GM19240 (cell line): ENCODE results near the gene MAGEE2.
"Not testable (repeated sequence)": the region's sequence is repeated elsewhere in the genome, so short reads cannot be mapped to it uniquely, and the experiment has no call there.

Experiments
- DNase-seq: peaks from one replicate; pipeline ENCODE4 v3.0.0; 2011; ENCODE audit warnings: low spot score; ENCODE audit not compliant: insufficient read length

MAGEE2 gene

DNA sequence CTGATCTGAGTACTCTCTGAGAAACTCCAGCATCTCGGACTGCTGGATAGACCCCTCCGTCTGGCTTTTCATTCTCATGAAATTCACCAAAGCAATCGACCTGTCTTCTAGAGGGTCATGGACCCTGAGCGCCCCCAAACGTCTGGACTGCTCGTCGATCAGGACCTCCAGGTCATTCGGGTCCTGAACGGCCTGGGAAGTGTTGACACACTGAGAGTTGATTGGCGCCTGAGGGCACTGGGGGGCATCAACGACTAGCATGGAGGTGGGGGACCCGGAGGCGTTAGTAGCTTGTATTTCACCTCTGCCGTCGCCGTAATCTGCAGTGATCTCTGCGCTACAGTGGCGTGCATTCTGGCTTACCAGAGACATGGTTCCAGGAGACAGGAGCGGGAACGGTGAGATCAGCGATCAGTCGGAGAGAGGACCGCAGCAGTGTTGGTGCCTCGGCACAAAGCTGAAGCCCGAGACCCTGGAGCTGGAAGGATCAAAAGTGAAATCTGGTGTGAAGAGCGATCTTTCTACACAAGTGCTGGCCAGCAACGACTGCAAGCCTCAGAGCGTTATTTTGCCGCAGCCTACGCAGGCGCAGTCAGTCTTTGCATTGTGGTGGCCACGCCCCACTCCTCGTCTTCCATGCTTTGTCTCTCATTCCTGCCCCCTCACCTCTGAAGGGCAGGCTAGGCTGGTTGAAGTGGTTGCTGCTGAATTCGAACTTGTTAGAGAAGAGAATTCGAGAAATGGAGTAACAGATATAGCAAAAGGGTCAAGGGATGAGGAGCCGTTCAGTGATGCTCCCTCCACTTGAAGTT, at the start of gene MAGEE2:
TSS of gene MAGEE2 (minus strand) at position 575 of the 812 bp plus-strand sequence. CDS start at position 372, 203 bp downstream.
- no peak for DNase-seq

DNA sequence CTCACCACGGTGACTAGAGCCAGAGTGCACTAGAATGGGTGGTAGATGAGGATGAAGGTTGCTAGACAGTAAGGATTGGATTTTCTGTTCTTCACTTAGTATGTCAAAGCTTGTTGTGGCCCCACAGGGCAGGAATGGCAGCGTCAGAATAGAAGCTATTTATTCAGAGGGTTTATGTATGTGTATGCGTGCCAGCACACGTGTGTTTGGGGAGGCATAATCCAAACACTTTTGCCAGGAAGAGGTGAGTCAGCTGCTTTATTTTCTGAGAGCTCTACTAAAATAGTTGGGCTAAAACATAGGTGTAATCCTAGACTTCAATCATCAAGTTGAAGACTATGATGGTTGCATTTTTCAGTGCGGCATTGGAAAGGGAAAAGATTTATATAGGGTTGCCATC, 1.2 kb upstream of the MAGEE2 start:
- DNase-seq = no peak

DNA sequence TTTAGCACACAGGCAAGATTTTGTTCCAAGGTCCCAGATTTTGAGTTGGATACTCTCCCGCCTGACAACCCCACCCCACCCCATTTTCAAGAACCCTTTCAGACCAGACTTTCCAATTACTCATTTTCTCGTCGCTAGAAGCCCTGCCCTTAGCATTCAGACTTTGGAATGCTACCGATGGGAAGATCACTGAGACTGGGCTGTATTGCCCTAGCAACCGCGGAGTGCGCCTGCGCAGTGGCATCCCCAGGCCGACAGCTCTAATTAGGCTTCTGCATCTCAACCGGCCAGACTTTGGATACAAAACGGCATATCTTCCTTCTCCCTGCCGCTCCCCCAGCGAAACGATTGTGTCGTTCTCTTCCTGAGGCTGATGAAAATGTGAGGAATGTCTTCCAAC, 3.4 kb downstream of the MAGEE2 start:
- no peak for DNase-seq

GRCh38 chrX:75768063-75768462, 17.0 kb downstream of the MAGEE2 start:
- not testable (repeated sequence) for DNase-seq

- no peak for DNase-seq
These were observed 36.6 kb downstream of the MAGEE2 start for GRCh38 chrX:75748431-75748830.

DNA sequence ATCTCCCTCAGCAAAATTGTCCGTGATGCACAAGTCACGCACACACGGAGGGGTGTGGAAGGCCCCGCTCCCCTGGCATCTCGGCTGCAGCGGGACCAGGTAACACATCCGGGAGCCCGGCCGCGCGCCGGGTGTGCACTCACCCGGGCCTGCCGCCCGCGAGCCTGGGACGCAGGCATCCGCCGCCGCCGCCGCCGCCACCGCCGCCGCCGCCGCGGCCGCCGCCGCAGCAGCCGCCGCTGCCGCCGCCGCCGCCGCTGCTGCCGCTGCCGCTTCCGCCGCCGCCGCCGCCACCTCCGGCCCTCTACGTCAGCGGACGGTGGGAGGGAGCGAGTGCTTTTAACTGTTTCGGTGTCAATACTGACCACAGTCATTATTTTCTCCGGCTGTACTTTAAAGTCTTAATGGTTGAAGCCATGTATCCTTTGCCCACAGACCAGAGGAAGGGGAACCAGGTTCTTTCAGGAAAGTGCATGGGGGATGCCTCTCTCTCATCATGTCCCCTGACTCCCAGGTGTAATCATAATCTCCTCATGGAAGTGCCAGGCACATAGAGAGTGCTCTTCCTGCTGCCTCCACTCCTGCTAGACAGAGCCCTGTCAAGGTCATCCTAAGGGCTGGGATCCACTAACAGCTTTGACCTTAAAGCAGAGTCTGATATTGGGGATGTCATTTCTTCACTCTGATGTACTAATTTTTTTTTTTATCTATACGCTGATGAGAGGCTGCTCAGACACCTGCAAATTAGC, 38.0 kb downstream of the MAGEE2 start:
- no peak for DNase-seq
